H9 (cell line): Measurements from ENCODE around the gene STAC2. TPM values are rescaled to one million over a fixed set of nuclear protein-coding genes. Genes with fewer than 3 reads are reported as not detected.

Experiments
- DNase-seq: peaks from one replicate; pipeline ENCODE4 v3.0.0-alpha.2; 2017
- H2AFZ ChIP-seq: one replicate; pipeline ENCODE4 v1.6.1; 2013; ENCODE audit warnings: mild to moderate bottlenecking, low read length, control low read depth, moderate library complexity
- H2AK5ac ChIP-seq: 2 replicates; pipeline ENCODE4 v1.6.1; 2013; ENCODE audit warnings: low read length, control low read depth, mixed read lengths; ENCODE audit not compliant: insufficient read length
- H2BK120ac ChIP-seq: one replicate; pipeline ENCODE4 v1.6.1; 2013; ENCODE audit warnings: low read depth, mild to moderate bottlenecking, low read length, control low read depth, inconsistent platforms; ENCODE audit not compliant: poor library complexity, severe bottlenecking
- H2BK12ac ChIP-seq: 2 replicates; pipeline ENCODE4 v1.6.1; 2013; ENCODE audit warnings: low read length, control low read depth, mixed read lengths, low read depth; ENCODE audit not compliant: insufficient read length
- H2BK15ac ChIP-seq: 2 replicates; pipeline ENCODE4 v1.6.1; 2013; ENCODE audit warnings: low read depth, low read length, control low read depth
- H2BK20ac ChIP-seq: one replicate; pipeline ENCODE4 v1.6.1; 2013; ENCODE audit warnings: low read depth, mild to moderate bottlenecking, low read length, control low read depth, inconsistent platforms; ENCODE audit not compliant: poor library complexity, severe bottlenecking
- H2BK5ac ChIP-seq: 2 replicates; pipeline ENCODE4 v1.6.1; 2013; ENCODE audit warnings: low read length, control low read depth, mixed read lengths; ENCODE audit not compliant: insufficient read length
- H3K14ac ChIP-seq: 2 replicates; pipeline ENCODE4 v1.6.1; 2013; ENCODE audit warnings: low read length, control low read depth; ENCODE audit not compliant: insufficient read depth
- H3K18ac ChIP-seq: 2 replicates; pipeline ENCODE4 v1.6.1; 2013; ENCODE audit warnings: low read depth, mild to moderate bottlenecking, mixed read lengths, low read length, control low read depth; ENCODE audit not compliant: insufficient read length
- H3K23ac ChIP-seq: 2 replicates; pipeline ENCODE4 v1.6.1; 2013; ENCODE audit warnings: low read length, control low read depth, mixed read lengths, low read depth; ENCODE audit not compliant: insufficient read length
- H3K23me2 ChIP-seq: 2 replicates; pipeline ENCODE4 v1.6.1; 2013; ENCODE audit warnings: low read depth, mild to moderate bottlenecking, mixed read lengths, low read length, control low read depth; ENCODE audit not compliant: insufficient read length, poor library complexity, severe bottlenecking
- H3K27ac ChIP-seq: 2 replicates; pipeline ENCODE4 v1.5.1; 2013; ENCODE audit warnings: low read length, control low read depth, mixed read lengths, low read depth; ENCODE audit not compliant: insufficient read length
- H3K27me3 ChIP-seq: 2 replicates; pipeline ENCODE4 v1.6.1; 2013; ENCODE audit warnings: low read length, control low read depth, inconsistent platforms; ENCODE audit not compliant: insufficient read depth
- H3K4ac ChIP-seq: 2 replicates; pipeline ENCODE4 v1.6.1; 2013; ENCODE audit warnings: low read depth, mild to moderate bottlenecking, control low read depth, inconsistent platforms, low read length, moderate library complexity
- H3K4me1 ChIP-seq: 2 replicates; pipeline ENCODE4 v1.6.1; 2013; ENCODE audit warnings: low read length, control low read depth, inconsistent platforms; ENCODE audit not compliant: insufficient read depth
- H3K4me2 ChIP-seq: 2 replicates; pipeline ENCODE4 v1.6.1; 2013; ENCODE audit warnings: low read length, control low read depth, mixed read lengths; ENCODE audit not compliant: insufficient read length, insufficient read depth
- H3K56ac ChIP-seq: 2 replicates; pipeline ENCODE4 v1.6.1; 2013; ENCODE audit warnings: low read depth, mild to moderate bottlenecking, mixed read lengths, low read length, control low read depth; ENCODE audit not compliant: insufficient read length
- H3K79me1 ChIP-seq: 2 replicates; pipeline ENCODE4 v1.6.1; 2013; ENCODE audit warnings: low read depth, mild to moderate bottlenecking, moderate library complexity, low read length, control low read depth, inconsistent platforms; ENCODE audit not compliant: insufficient read depth, poor library complexity, severe bottlenecking
- H3K79me2 ChIP-seq: 2 replicates; pipeline ENCODE4 v1.6.1; 2013; ENCODE audit warnings: low read length, control low read depth, inconsistent platforms; ENCODE audit not compliant: insufficient read depth
- H3K9ac ChIP-seq: 2 replicates; pipeline ENCODE4 v1.6.1; 2013; ENCODE audit warnings: low read length, control low read depth, mixed read lengths; ENCODE audit not compliant: insufficient read length; ENCODE audit errors: extremely low read depth
- H3K9me3 ChIP-seq: one replicate; pipeline ENCODE4 v1.6.1; 2013; ENCODE audit warnings: low read depth, low read length, inconsistent platforms; ENCODE audit not compliant: control insufficient read depth
- H3T11ph ChIP-seq: one replicate; pipeline ENCODE4 v1.6.1; 2013; ENCODE audit warnings: mild to moderate bottlenecking, low read length, control low read depth, inconsistent platforms
- H4K20me1 ChIP-seq: one replicate; pipeline ENCODE4 v1.6.1; 2013; ENCODE audit not compliant: control insufficient read depth, insufficient read length, insufficient read depth
- H4K5ac ChIP-seq: 2 replicates; pipeline ENCODE4 v1.6.1; 2013; ENCODE audit warnings: low read depth, mild to moderate bottlenecking, mixed read lengths, low read length, control low read depth; ENCODE audit not compliant: insufficient read length
- H4K8ac ChIP-seq: replicated peaks from 2 replicates; pipeline ENCODE4 v1.6.1; 2013; ENCODE audit warnings: low read length, control low read depth, mixed read lengths, low read depth; ENCODE audit not compliant: insufficient read length
- H4K91ac ChIP-seq: 2 replicates; pipeline ENCODE4 v1.6.1; 2013; ENCODE audit warnings: low read depth, mild to moderate bottlenecking, moderate library complexity, mixed read lengths, low read length, control low read depth; ENCODE audit not compliant: insufficient read length
- H3K27ac Mint-ChIP-seq, 3 experiments: 2 replicates in 2 of 3; 3 replicates in 1 of 3; pipeline ENCODE4 v1.8.0; 2020 to 2021; ENCODE audit warnings: mixed read lengths in 3 of 3, mild to moderate bottlenecking in 1 of 3, moderate library complexity in 1 of 3
- H3K27me3 Mint-ChIP-seq: 2 replicates; pipeline ENCODE4 v1.8.0; 2021; ENCODE audit warnings: low read depth, mild to moderate bottlenecking, moderate library complexity, mixed read lengths
- H3K36me3 Mint-ChIP-seq, 3 experiments: 2 replicates in 2 of 3; 3 replicates in 1 of 3; pipeline ENCODE4 v1.8.0; 2020 to 2021; ENCODE audit warnings: low read depth in 3 of 3, mixed read lengths in 3 of 3; ENCODE audit not compliant: insufficient read depth in 1 of 3
- H3K4me1 Mint-ChIP-seq, 2 experiments: 2 replicates each; pipeline ENCODE4 v1.8.0; 2020; ENCODE audit warnings: mixed read lengths in 2 of 2
- H3K4me3 Mint-ChIP-seq, 2 experiments: 2 replicates in 1 of 2; 3 replicates in 1 of 2; pipeline ENCODE4 v1.8.0; 2020 to 2021; ENCODE audit warnings: mild to moderate bottlenecking in 2 of 2, mixed read lengths in 2 of 2, moderate library complexity in 1 of 2
- H3K9me3 Mint-ChIP-seq, 2 experiments: 2 replicates in 1 of 2; 3 replicates in 1 of 2; pipeline ENCODE4 v1.8.0; 2020; ENCODE audit warnings: mild to moderate bottlenecking in 2 of 2, mixed read lengths in 2 of 2, moderate library complexity in 1 of 2
- WGBS: extraction: QIAGEN DNeasy Blood & Tissue Kit; methylation state at CpG from one replicate; pipeline ENCODE4 v1.1.7; 2013; ENCODE audit warnings: missing lambda C conversion rate, low lambda C conversion rate, mixed read lengths; ENCODE audit not compliant: insufficient read length; ENCODE audit errors: extremely low coverage; 5-methylcytosine and 5-hydroxymethylcytosine counted together
- total RNA-seq: library from RNA; stranded (reverse); gene quantifications from 2 replicates; pipeline ENCODE4 v1.2.1, GENCODE V29; 2021
- TF ChIP-seq, protein P1 (sequence below): fragments of 200-600 bp; sonication (generic); conservative IDR thresholded peaks from 3 replicates; pipeline ENCODE4 v1.8.0; 2021; ENCODE audit warnings: antibody characterized with exemption, mild to moderate bottlenecking

Gene STAC2
- total RNA-seq, 1 experiment from 2014 or later, result 2.5 TPM

DNA sequence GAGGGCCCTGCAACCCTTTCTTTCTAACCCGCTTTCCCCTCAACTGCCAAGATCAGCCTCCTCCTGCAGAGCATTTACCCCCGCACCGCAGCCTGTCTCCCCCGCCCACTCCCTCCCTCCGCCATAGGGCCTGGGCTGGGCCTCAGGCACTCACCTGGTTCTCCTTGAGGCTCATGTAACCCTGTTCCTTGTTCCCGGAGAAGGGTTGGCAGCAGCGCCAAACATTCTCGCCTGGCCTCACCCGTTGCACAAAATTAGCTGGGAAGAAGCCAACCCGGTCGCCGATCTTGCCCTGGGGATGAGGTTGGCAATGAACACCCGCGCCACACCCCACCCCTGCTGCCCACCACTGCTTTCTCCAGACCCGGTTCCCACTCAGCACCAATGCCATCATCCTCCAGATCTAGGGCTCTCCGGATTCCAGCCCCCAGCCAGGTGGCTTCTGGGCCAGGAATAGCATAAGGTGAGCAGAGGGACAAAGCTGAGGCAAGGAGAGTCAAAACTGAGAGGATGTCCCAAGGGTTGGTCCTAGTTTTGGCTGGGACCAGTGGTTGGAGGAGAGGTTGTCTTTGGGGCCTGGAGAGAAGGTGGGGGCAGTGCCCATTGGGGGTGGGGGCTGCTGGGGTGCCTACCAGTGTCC lies 12.8 kb downstream of the STAC2 start:
- no peak overlapping the region for H2BK5ac ChIP-seq
- H3T11ph ChIP-seq, result no peak overlapping the region
- no peak overlapping the region for H3K4ac ChIP-seq
- peak overlapping the region in 1 of 3 experiments; percentile 31; a peak in 1 of 7 replicates for H3K27ac Mint-ChIP-seq
- no peak overlapping the region for H2BK120ac ChIP-seq
- no peak overlapping the region for H2BK20ac ChIP-seq
- no peak overlapping the region for H4K5ac ChIP-seq
- DNase-seq, result peak; percentile 60
- no peak overlapping the region for H3K14ac ChIP-seq
- no peak overlapping the region for H2BK15ac ChIP-seq
- peaks cover 6% of the 10 kb centered on the region for H3K23me2 ChIP-seq
- no peak overlapping the region for H3K27ac ChIP-seq
- no peak overlapping the region for H3K9ac ChIP-seq
- no peak overlapping the region for H2AFZ ChIP-seq
- TF ChIP-seq, protein P1, sequence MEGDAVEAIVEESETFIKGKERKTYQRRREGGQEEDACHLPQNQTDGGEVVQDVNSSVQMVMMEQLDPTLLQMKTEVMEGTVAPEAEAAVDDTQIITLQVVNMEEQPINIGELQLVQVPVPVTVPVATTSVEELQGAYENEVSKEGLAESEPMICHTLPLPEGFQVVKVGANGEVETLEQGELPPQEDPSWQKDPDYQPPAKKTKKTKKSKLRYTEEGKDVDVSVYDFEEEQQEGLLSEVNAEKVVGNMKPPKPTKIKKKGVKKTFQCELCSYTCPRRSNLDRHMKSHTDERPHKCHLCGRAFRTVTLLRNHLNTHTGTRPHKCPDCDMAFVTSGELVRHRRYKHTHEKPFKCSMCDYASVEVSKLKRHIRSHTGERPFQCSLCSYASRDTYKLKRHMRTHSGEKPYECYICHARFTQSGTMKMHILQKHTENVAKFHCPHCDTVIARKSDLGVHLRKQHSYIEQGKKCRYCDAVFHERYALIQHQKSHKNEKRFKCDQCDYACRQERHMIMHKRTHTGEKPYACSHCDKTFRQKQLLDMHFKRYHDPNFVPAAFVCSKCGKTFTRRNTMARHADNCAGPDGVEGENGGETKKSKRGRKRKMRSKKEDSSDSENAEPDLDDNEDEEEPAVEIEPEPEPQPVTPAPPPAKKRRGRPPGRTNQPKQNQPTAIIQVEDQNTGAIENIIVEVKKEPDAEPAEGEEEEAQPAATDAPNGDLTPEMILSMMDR, result no peak
- no peaks in the 10 kb centered on the region for H3K79me2 ChIP-seq
- H2AK5ac ChIP-seq, result no peak overlapping the region
- H3K27me3 Mint-ChIP-seq, result peaks cover 45% of the 10 kb centered on the region
- no peak overlapping the region for H3K56ac ChIP-seq
- H3K18ac ChIP-seq, result no peak overlapping the region
- no peaks in the 10 kb centered on the region for H3K79me1 ChIP-seq
- H3K23ac ChIP-seq, result no peak overlapping the region
- H3K9me3 ChIP-seq, result no peaks in the 10 kb centered on the region
- no peak overlapping the region for H3K4me2 ChIP-seq
- H3K4me1 ChIP-seq, result no peaks in the 10 kb centered on the region; the same call in 1 of the 2 replicates
- H4K8ac ChIP-seq, result no peak overlapping the region
- H2BK12ac ChIP-seq, result no peak overlapping the region
- no peak overlapping the region for H4K91ac ChIP-seq
- no CpG with 5 or more reads among the region's 16 CpGs for WGBS
- H3K4me3 Mint-ChIP-seq, result no peak overlapping the region
- H3K9me3 Mint-ChIP-seq, result no peaks in the 10 kb centered on the region
- peaks cover 17 to 46% of the 10 kb centered on the region in 2 experiments for H3K4me1 Mint-ChIP-seq
- no peaks in the 10 kb centered on the region for H4K20me1 ChIP-seq
- no peaks in the 10 kb centered on the region; the same call in 1 of the 2 replicates for H3K27me3 ChIP-seq
- H3K36me3 Mint-ChIP-seq, result no peaks in the 10 kb centered on the region; a peak in 2 of 7 replicates
